DOHH2 (cell line): ENCODE data around the gene TSHZ2.

ENCODE experiments used
- CTCF ChIP-seq: fragments of 200-600 bp; sonication (generic); IDR thresholded peaks from one replicate; pipeline ENCODE4 v1.5.1; 2014; ENCODE audit warnings: antibody characterized with exemption, mild to moderate bottlenecking, low read depth, low read length; ENCODE audit not compliant: poor library complexity, severe bottlenecking
- EZH2phosphoT487 ChIP-seq: fragments of 200-600 bp; sonication (generic); IDR thresholded peaks from 2 replicates; pipeline ENCODE4 v1.6.1; 2017; ENCODE audit warnings: borderline replicate concordance, mild to moderate bottlenecking, antibody characterized with exemption, low read length, moderate library complexity, mixed read lengths

- no peak for TF ChIP-seq CTCF
- TF ChIP-seq EZH2phosphoT487, result no peak
These were observed 154.9 kb downstream of the TSHZ2 start for GRCh38 chr20:53127027-53127426.
